GM12878 (cell line): Measurements from ENCODE around the gene AREG. TPM values are rescaled to one million over a fixed set of nuclear protein-coding genes. Genes with fewer than 3 reads are reported as not detected.

ENCODE experiments used
- ATAC-seq: fragments of 200-7000 bp; cut with Tn5 transposase; 3 replicates; pipeline ENCODE4 v1.9.1; 2020; ENCODE audit warnings: mild to moderate bottlenecking, moderate library complexity
- BruUV-seq: library from RNA; stranded (reverse); fragments of 400-500 nt; replicated peaks from 2 replicates; lab custom pipeline; 2021; lab: Mats Ljungman, UMichigan
- CTCF ChIA-PET: fragments of 300-600 bp; sonication (Branson Sonifier 250); formaldehyde crosslinking; extraction: SDS; loops from one replicate; lab custom pipeline; 2021; ENCODE audit warnings: inconsistent platforms; lab: Yijun Ruan, JAX
- POLR2A ChIA-PET: fragments of 350-600 bp; formaldehyde crosslinking; extraction: SDS; loops from one replicate; lab custom pipeline; 2021; ENCODE audit warnings: inconsistent platforms; lab: Charles Lee
- RAD21 ChIA-PET: fragments of 300-600 bp; sonication (Branson Sonifier 250); formaldehyde crosslinking; loops from one replicate; lab custom pipeline; 2023; ENCODE audit warnings: antibody characterized with exemption; ENCODE audit not compliant: unreplicated experiment; lab: Charles Lee
- SMC1A ChIA-PET: fragments of 300-600 bp; sonication (Branson Sonifier 250); formaldehyde crosslinking; loops from one replicate; lab custom pipeline; 2023; ENCODE audit not compliant: unreplicated experiment, uncharacterized antibody; lab: Charles Lee
- DNase-seq: peaks from one replicate; pipeline ENCODE4 v3.0.0-alpha.2; 2011; ENCODE audit warnings: low read depth, low spot score
- FAIRE-seq: peaks from 3 replicates; lab custom pipeline; 2011; peaks lifted over from hg19 to GRCh38; lab: Jason Lieb, UNC
- H2AFZ ChIP-seq: 2 replicates; pipeline ENCODE4 v1.6.0; 2011; ENCODE audit warnings: low read depth, low read length, control low read depth; ENCODE audit not compliant: control insufficient read depth
- H3K27ac ChIP-seq: 2 replicates; pipeline ENCODE4 v1.5.1; 2011; ENCODE audit warnings: control low read depth; ENCODE audit not compliant: control insufficient read depth, insufficient read depth
- H3K27me3 ChIP-seq, 2 experiments: replicated peaks in 1 of 2; 2 replicates each; pipeline versions ENCODE4 v1.6.0 to v1.6.1; 2011; ENCODE audit warnings: low read length in 1 of 2; ENCODE audit not compliant: control insufficient read depth in 2 of 2, insufficient read depth in 2 of 2
- H3K36me3 ChIP-seq, 2 experiments: 2 replicates each; pipeline ENCODE4 v1.5.1; 2011; ENCODE audit warnings: low read length in 1 of 2; ENCODE audit not compliant: control insufficient read depth in 2 of 2, insufficient read depth in 2 of 2
- H3K4me1 ChIP-seq: 2 replicates; pipeline ENCODE4 v1.6.1; 2011; ENCODE audit warnings: mild to moderate bottlenecking, low read length, moderate library complexity, mixed read lengths; ENCODE audit not compliant: control insufficient read depth, insufficient read depth
- H3K4me2 ChIP-seq: 2 replicates; pipeline ENCODE4 v1.6.0; 2011; ENCODE audit warnings: control low read depth; ENCODE audit not compliant: control insufficient read depth, insufficient read depth
- H3K4me3 ChIP-seq: fragments of 200-600 bp; sonication (generic); 2 replicates; pipeline ENCODE4 v1.5.1; 2016
- H3K79me2 ChIP-seq: 2 replicates; pipeline ENCODE4 v1.6.0; 2011; ENCODE audit warnings: low read length; ENCODE audit not compliant: control insufficient read depth, insufficient read depth
- H3K9ac ChIP-seq: 2 replicates; pipeline ENCODE4 v1.8.0; 2011; ENCODE audit warnings: low read length, control low read depth, mixed read lengths; ENCODE audit not compliant: control insufficient read depth, insufficient read depth
- H3K9me3 ChIP-seq: replicated peaks from 3 replicates; pipeline ENCODE4 v1.5.1; 2011; ENCODE audit warnings: mild to moderate bottlenecking, low read length; ENCODE audit not compliant: control insufficient read depth, insufficient read depth
- H4K20me1 ChIP-seq: 2 replicates; pipeline ENCODE4 v1.6.0; 2011; ENCODE audit not compliant: control insufficient read depth, insufficient read depth
- GATAD2B ChIP-seq: fragments of 450-650 bp; conservative IDR thresholded peaks from 2 replicates; pipeline ENCODE4 v1.6.1; 2017; ENCODE audit warnings: low read depth, mild to moderate bottlenecking, moderate library complexity
- KDM1A ChIP-seq: fragments of 200-600 bp; sonication (generic); IDR thresholded peaks from 2 replicates; pipeline ENCODE4 v1.6.1; 2016; ENCODE audit warnings: borderline replicate concordance
- NBN ChIP-seq: fragments of 450-650 bp; IDR thresholded peaks from 2 replicates; pipeline ENCODE4 v1.6.1; 2016
- NR2C1 ChIP-seq: fragments of 450-650 bp; IDR thresholded peaks from 2 replicates; pipeline ENCODE4 v1.6.1; 2017; ENCODE audit warnings: antibody characterized with exemption, mild to moderate bottlenecking, moderate library complexity
- RAD51 ChIP-seq: fragments of 450-650 bp; IDR thresholded peaks from 2 replicates; pipeline ENCODE4 v1.6.1; 2016; ENCODE audit warnings: moderate library complexity, mild to moderate bottlenecking, inconsistent platforms
- RBBP5 ChIP-seq: fragments of 200-600 bp; sonication (generic); conservative IDR thresholded peaks from 2 replicates; pipeline ENCODE4 v1.6.1; 2016
- RFX5 ChIP-seq: IDR thresholded peaks from 2 replicates; pipeline ENCODE4 v1.6.1; 2011; ENCODE audit warnings: low read depth, low read length, improper control_type of control experiment
- RUNX3 ChIP-seq: IDR thresholded peaks from 2 replicates; pipeline ENCODE4 v1.6.1; 2012; ENCODE audit warnings: low read length, inconsistent platforms
- SREBF2 ChIP-seq: IDR thresholded peaks from 2 replicates; pipeline ENCODE4 v1.6.1; 2012; ENCODE audit warnings: mild to moderate bottlenecking, low read length
- ZBTB40 ChIP-seq: fragments of 450-650 bp; IDR thresholded peaks from 2 replicates; pipeline ENCODE4 v1.6.1; 2016; ENCODE audit warnings: mild to moderate bottlenecking, moderate library complexity, borderline replicate concordance
- WGBS: methylation state at CpG from one replicate; pipeline ENCODE4 v1.1.6; 2016; ENCODE audit warnings: low lambda C conversion rate; ENCODE audit not compliant: insufficient replicate concordance, insufficient coverage; ENCODE audit errors: missing lambda C conversion rate; 5-methylcytosine and 5-hydroxymethylcytosine counted together
- in situ Hi-C: fragments of 300-500 bp; cut with MboI; formaldehyde crosslinking; loops from 9 replicates; pipeline ENCODE4 v1.14.3; 2018; ENCODE audit warnings: mixed read lengths
- intact Hi-C: fragments of 100-400 bp; cut with micrococcal nuclease; formaldehyde crosslinking; loops from one replicate; pipeline ENCODE4 v1.14.2; 2022; ENCODE audit not compliant: unreplicated experiment
- polyA plus RNA-seq, 11 experiments: library from polyadenylated mRNA; depleted of rRNA in 4 of 11; unstranded in 6 of 11; stranded (reverse) in 5 of 11; fragments of >200 nt; fragmentation: Nextera tagmentation in 4 of 11; fragmentation: Illumina TruSeq in 1 of 11; extraction: Ambion mirVana in 4 of 11; extraction: Trizol in 1 of 11; gene quantifications; 1 replicate in 1 of 11; 2 replicates in 10 of 11; pipeline versions ENCODE4 v1.2.1 to v1.2.3, GENCODE V29; 2011 to 2016; ENCODE audit warnings: inconsistent platforms in 2 of 11, missing spikeins in 2 of 11, low read depth in 1 of 11
- total RNA-seq, 4 experiments: library from RNA; depleted of rRNA in 3 of 4; stranded (reverse); fragments of >200 nt in 3 of 4; fragmentation: Illumina TruSeq in 1 of 4; extraction: Trizol in 1 of 4; gene quantifications; 2 replicates each; pipeline versions ENCODE4 v1.2.1 to v1.2.3, GENCODE V29; 2013 to 2021
- TF ChIP-seq, protein P1 (sequence below): IDR thresholded peaks from 2 replicates; pipeline ENCODE4 v1.6.1; 2011; ENCODE audit warnings: low read depth, low read length, improper control_type of control experiment, borderline replicate concordance
- TF ChIP-seq, protein P2 (sequence below): IDR thresholded peaks from 2 replicates; pipeline ENCODE4 v1.6.1; 2011; ENCODE audit warnings: low read depth, mild to moderate bottlenecking, low read length, moderate library complexity, borderline replicate concordance; ENCODE audit errors: extremely low read depth

AREG gene
- total and polyA plus RNA-seq, 10 of the 15 experiments (the other 5 are each of a cell fraction or from before 2014, with no cell fraction given) = 0.25 to 0.37 TPM; not detected in 8

GRCh38 chr4:74451214-74451661, 6.3 kb downstream of the AREG start:
- no peak overlapping the region for H2AFZ ChIP-seq
- no peak overlapping the region for H3K4me3 ChIP-seq
- no peak overlapping the region for H3K4me2 ChIP-seq
- H3K9me3 ChIP-seq = no peaks in the 10 kb centered on the region
- no peaks in the 10 kb centered on the region for H3K79me2 ChIP-seq
- no peaks in the 10 kb centered on the region for H4K20me1 ChIP-seq
- TF ChIP-seq GATAD2B = no peak
- no peak for TF ChIP-seq RBBP5
- no peak for TF ChIP-seq RAD51
- no peak for TF ChIP-seq ZBTB40
- no peak for TF ChIP-seq SREBF2
- no peak for TF ChIP-seq NR2C1
- TF ChIP-seq, protein P1, sequence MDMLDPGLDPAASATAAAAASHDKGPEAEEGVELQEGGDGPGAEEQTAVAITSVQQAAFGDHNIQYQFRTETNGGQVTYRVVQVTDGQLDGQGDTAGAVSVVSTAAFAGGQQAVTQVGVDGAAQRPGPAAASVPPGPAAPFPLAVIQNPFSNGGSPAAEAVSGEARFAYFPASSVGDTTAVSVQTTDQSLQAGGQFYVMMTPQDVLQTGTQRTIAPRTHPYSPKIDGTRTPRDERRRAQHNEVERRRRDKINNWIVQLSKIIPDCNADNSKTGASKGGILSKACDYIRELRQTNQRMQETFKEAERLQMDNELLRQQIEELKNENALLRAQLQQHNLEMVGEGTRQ = no peak
- no peak for TF ChIP-seq RUNX3
- TF ChIP-seq RFX5 = no peak
- no peak for TF ChIP-seq KDM1A
- TF ChIP-seq, protein P2, sequence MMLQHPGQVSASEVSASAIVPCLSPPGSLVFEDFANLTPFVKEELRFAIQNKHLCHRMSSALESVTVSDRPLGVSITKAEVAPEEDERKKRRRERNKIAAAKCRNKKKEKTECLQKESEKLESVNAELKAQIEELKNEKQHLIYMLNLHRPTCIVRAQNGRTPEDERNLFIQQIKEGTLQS = no peak
- no peak for TF ChIP-seq NBN
- intact Hi-C loops = no loop called here
- ATAC-seq = no peak
- in situ Hi-C loops = no loop called here
- FAIRE-seq = no peak
- H3K4me1 ChIP-seq = no peaks in the 10 kb centered on the region
- CTCF ChIA-PET = interaction anchor here (0.6 kb wide), 1 partner anchor 74 kb away, joined by 3 read pairs; no protein-coding TSS in a partner anchor
- no peak for DNase-seq
- RAD21 ChIA-PET = no interaction called here
- H3K9ac ChIP-seq = no peak overlapping the region
- no peak overlapping the region for H3K27ac ChIP-seq
- WGBS = 7% methylated on average over 1 of the region's 1 CpG
- SMC1A ChIA-PET = no interaction called here
- POLR2A ChIA-PET = no interaction called here
- no peaks in the 10 kb centered on the region for H3K36me3 ChIP-seq
- BruUV-seq = no TSS peak
- peaks cover 0 to 1% of the 10 kb centered on the region in 2 experiments; a peak in 2 of 4 replicates for H3K27me3 ChIP-seq
